ENCODE data around the gene HOXB13.

Gene HOXB13

DNA sequence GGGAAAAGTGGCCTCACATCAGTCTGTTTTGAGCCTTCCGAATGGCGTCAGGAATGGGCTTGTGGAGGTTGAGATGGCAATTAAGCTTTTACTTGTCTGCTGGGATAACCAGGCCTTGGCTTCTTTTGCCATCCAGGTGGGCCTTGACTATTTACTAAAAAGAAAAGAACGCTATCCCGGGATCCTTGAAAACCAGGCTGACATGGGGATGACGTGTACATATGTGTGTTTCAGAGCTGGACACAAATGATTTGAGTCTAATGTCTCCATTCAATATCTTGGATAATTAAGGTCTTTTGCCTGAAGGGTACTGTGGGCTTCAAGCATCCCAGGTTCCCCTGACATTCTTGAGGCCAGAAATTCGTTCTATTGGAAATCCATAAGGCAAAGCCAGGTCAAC is 32.6 kb upstream of the HOXB13 start:
- no peaks in the 10 kb centered on the region for H3F3A ChIP-seq (ENCODE audit: insufficient read depth)
- H3K27ac ChIP-seq (ENCODE audit: low read depth, low read length) = no peak overlapping the region
- H3K79me2 ChIP-seq (ENCODE audit: insufficient read depth, low read length) = no peaks in the 10 kb centered on the region
- H3K4me2 ChIP-seq (ENCODE audit: low read depth, low read length, poor library complexity, severe bottlenecking) = no peak overlapping the region
- H3K4me3 ChIP-seq (ENCODE audit: insufficient read depth, low read length, poor library complexity, severe bottlenecking) = no peak overlapping the region
- no peaks in the 10 kb centered on the region for H3K9me3 ChIP-seq (ENCODE audit: insufficient read depth, low read length)
- no peak overlapping the region for H2AFZ ChIP-seq (ENCODE audit: low read depth, low read length, severe bottlenecking)
- H3K36me3 ChIP-seq (ENCODE audit: low read length) = no peaks in the 10 kb centered on the region
- no peaks in the 10 kb centered on the region for H3K9me2 ChIP-seq (replicated peaks; ENCODE audit: insufficient read depth, low read length)
- H4K20me1 ChIP-seq (ENCODE audit: low read depth, low read length) = no peaks in the 10 kb centered on the region
- H3K9ac ChIP-seq (ENCODE audit: low read length) = no peak overlapping the region
- no peaks in the 10 kb centered on the region for H3K27me3 ChIP-seq (ENCODE audit: low read length)
- TF ChIP-seq, protein P1, sequence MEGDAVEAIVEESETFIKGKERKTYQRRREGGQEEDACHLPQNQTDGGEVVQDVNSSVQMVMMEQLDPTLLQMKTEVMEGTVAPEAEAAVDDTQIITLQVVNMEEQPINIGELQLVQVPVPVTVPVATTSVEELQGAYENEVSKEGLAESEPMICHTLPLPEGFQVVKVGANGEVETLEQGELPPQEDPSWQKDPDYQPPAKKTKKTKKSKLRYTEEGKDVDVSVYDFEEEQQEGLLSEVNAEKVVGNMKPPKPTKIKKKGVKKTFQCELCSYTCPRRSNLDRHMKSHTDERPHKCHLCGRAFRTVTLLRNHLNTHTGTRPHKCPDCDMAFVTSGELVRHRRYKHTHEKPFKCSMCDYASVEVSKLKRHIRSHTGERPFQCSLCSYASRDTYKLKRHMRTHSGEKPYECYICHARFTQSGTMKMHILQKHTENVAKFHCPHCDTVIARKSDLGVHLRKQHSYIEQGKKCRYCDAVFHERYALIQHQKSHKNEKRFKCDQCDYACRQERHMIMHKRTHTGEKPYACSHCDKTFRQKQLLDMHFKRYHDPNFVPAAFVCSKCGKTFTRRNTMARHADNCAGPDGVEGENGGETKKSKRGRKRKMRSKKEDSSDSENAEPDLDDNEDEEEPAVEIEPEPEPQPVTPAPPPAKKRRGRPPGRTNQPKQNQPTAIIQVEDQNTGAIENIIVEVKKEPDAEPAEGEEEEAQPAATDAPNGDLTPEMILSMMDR (IDR thresholded peaks at IDR 0.05; ENCODE audit: insufficient read depth, low read length, poor library complexity, severe bottlenecking) = no peak

GRCh38 chr17:48760411-48760810 is 31.9 kb upstream of the HOXB13 start:
- TF ChIP-seq EZH2phosphoT487 (conservative IDR thresholded peaks at IDR 0.05; ENCODE audit: low read length) = no peak
- TF ChIP-seq, protein P1 (IDR thresholded peaks at IDR 0.05; ENCODE audit: insufficient read depth, low read length, poor library complexity, severe bottlenecking) = no peak
- Histone ChIP-seq H3K79me2 (ENCODE audit: insufficient read depth, low read length) (no peaks in the 10 kb centered on the region), H3K4me3 (ENCODE audit: insufficient read depth, low read length, poor library complexity, severe bottlenecking) (no peak overlapping the region), H3F3A (ENCODE audit: insufficient read depth) (no peaks in the 10 kb centered on the region), H3K36me3 (ENCODE audit: low read length) (no peaks in the 10 kb centered on the region), H3K27me3 (ENCODE audit: low read length) (no peaks in the 10 kb centered on the region), H3K4me2 (ENCODE audit: low read depth, low read length, poor library complexity, severe bottlenecking) (no peak overlapping the region), H4K20me1 (ENCODE audit: low read depth, low read length) (no peaks in the 10 kb centered on the region), H2AFZ (ENCODE audit: low read depth, low read length, severe bottlenecking) (no peak overlapping the region), H3K9ac (ENCODE audit: low read length) (no peak overlapping the region), H3K27ac (ENCODE audit: low read depth, low read length) (no peak overlapping the region), H3K9me3 (ENCODE audit: insufficient read depth, low read length) (no peaks in the 10 kb centered on the region), H3K9me2 (replicated peaks; ENCODE audit: insufficient read depth, low read length) (no peaks in the 10 kb centered on the region)

DNA sequence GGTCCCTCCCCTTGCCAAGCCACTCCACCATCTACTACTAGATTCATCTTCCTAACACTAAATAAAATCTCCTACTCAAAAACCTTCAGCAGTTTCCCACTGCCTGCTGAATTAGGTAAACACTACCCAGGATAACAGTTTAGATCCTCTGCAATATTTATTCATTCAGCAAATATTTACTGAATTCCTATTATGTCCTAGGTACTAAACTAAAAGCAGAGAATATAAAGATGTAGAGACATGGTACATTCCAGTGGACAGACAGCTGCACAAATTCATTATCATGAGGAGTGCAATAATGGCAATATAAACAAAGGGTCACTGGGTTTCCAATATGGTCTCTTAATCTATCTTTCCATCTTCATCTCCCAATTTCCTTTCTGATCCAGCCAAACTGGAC is 30.7 kb upstream of the HOXB13 start:
- Histone ChIP-seq H3K9ac (ENCODE audit: low read length) (no peak overlapping the region), H3F3A (ENCODE audit: insufficient read depth) (no peaks in the 10 kb centered on the region), H3K79me2 (ENCODE audit: insufficient read depth, low read length) (no peaks in the 10 kb centered on the region), H3K9me3 (ENCODE audit: insufficient read depth, low read length) (no peaks in the 10 kb centered on the region), H3K36me3 (ENCODE audit: low read length) (no peaks in the 10 kb centered on the region), H2AFZ (ENCODE audit: low read depth, low read length, severe bottlenecking) (no peak overlapping the region), H3K4me2 (ENCODE audit: low read depth, low read length, poor library complexity, severe bottlenecking) (no peak overlapping the region), H3K27ac (ENCODE audit: low read depth, low read length) (no peak overlapping the region), H3K27me3 (ENCODE audit: low read length) (no peaks in the 10 kb centered on the region), H4K20me1 (ENCODE audit: low read depth, low read length) (no peaks in the 10 kb centered on the region), H3K4me3 (ENCODE audit: insufficient read depth, low read length, poor library complexity, severe bottlenecking) (no peak overlapping the region), H3K9me2 (replicated peaks; ENCODE audit: insufficient read depth, low read length) (no peaks in the 10 kb centered on the region)
- TF ChIP-seq, protein P1 (IDR thresholded peaks at IDR 0.05; ENCODE audit: insufficient read depth, low read length, poor library complexity, severe bottlenecking) = no peak

DNA sequence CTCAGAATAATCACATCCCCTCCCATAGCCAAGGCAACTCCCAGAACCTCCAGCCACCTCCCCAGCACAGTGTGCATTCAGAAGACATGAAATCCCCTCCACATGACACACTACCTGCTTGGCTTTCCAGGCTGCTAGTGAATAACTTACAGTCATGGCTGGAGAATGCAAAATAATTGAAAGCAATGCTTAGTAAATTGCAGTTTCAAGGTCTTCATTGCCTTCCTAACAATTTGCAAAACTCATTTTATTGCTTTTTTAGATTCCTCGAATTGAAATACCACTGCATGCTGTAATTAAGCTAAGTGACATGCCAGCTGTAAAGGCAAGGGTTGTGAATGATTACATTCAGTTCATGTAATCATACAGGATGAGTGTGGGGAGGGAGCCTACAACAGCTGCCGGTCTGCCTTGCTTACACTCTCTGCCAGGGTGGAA is 29.0 kb upstream of the HOXB13 start:
- Histone ChIP-seq H3F3A (ENCODE audit: insufficient read depth) (no peaks in the 10 kb centered on the region), H3K27ac (ENCODE audit: low read depth, low read length) (no peak overlapping the region), H3K9me2 (replicated peaks; ENCODE audit: insufficient read depth, low read length) (no peaks in the 10 kb centered on the region), H3K4me2 (ENCODE audit: low read depth, low read length, poor library complexity, severe bottlenecking) (no peak overlapping the region), H3K27me3 (ENCODE audit: low read length) (no peaks in the 10 kb centered on the region), H3K9ac (ENCODE audit: low read length) (no peak overlapping the region), H4K20me1 (ENCODE audit: low read depth, low read length) (no peaks in the 10 kb centered on the region), H3K4me3 (ENCODE audit: insufficient read depth, low read length, poor library complexity, severe bottlenecking) (no peak overlapping the region), H3K36me3 (ENCODE audit: low read length) (no peaks in the 10 kb centered on the region), H3K9me3 (ENCODE audit: insufficient read depth, low read length) (no peaks in the 10 kb centered on the region), H3K79me2 (ENCODE audit: insufficient read depth, low read length) (no peaks in the 10 kb centered on the region), H2AFZ (ENCODE audit: low read depth, low read length, severe bottlenecking) (no peak overlapping the region)
- TF ChIP-seq, protein P1 (IDR thresholded peaks at IDR 0.05; ENCODE audit: insufficient read depth, low read length, poor library complexity, severe bottlenecking) = no peak
- no peak for TF ChIP-seq EZH2phosphoT487 (conservative IDR thresholded peaks at IDR 0.05; ENCODE audit: low read length)

Measured in SU-DHL-6 (cell line).